HepG2 (cell line): ENCODE data around the gene MAVS. TPM values are rescaled to one million over a fixed set of nuclear protein-coding genes. Genes with fewer than 3 reads are reported as not detected.

Source experiments
- BRCA1 ChIP-seq: sonication (generic); formaldehyde crosslinking; IDR thresholded peaks from 2 replicates; pipeline ENCODE4 v1.4.0; 2020; ENCODE audit warnings: missing genetic modification reagents
- EP300 ChIP-seq, 3 experiments: sonication (generic) in 1 of 3; formaldehyde crosslinking in 1 of 3; IDR thresholded peaks; 2 replicates each; pipeline versions ENCODE4 v1.5.1 to v1.6.1; 2011 to 2020; ENCODE audit warnings: low read depth in 2 of 3, low read length in 2 of 3, borderline replicate concordance in 1 of 3, improper control_type of control experiment in 1 of 3, mild to moderate bottlenecking in 1 of 3, missing genetic modification reagents in 1 of 3, moderate library complexity in 1 of 3
- FOXP1 ChIP-seq, 2 experiments: fragments of 450-650 bp in 1 of 2; IDR thresholded peaks; 2 replicates each; pipeline ENCODE4 v1.6.1; 2017 to 2018; ENCODE audit warnings: antibody characterized with exemption in 1 of 2
- HNF4A ChIP-seq: sonication (generic); formaldehyde crosslinking; IDR thresholded peaks from 2 replicates; pipeline ENCODE4 v1.4.0; 2020; ENCODE audit warnings: missing genetic modification reagents
- IRF2 ChIP-seq: IDR thresholded peaks from 2 replicates; pipeline ENCODE4 v1.6.1; 2018; ENCODE audit warnings: missing genetic modification reagents, missing compliant biosample characterization
- KDM1A ChIP-seq: IDR thresholded peaks from 2 replicates; pipeline ENCODE4 v1.6.1; 2016; ENCODE audit warnings: missing compliant biosample characterization
- LCORL ChIP-seq, 2 experiments: fragments of 450-650 bp in 1 of 2; sonication (generic) in 1 of 2; formaldehyde crosslinking in 1 of 2; IDR thresholded peaks; 2 replicates each; pipeline versions ENCODE4 v1.5.0 to v1.6.1; 2017 to 2020; ENCODE audit warnings: antibody characterized with exemption in 1 of 2, missing genetic modification reagents in 1 of 2
- PLRG1 ChIP-seq: fragments of 450-650 bp; conservative IDR thresholded peaks from 2 replicates; pipeline ENCODE4 v1.6.1; 2016
- PPARG ChIP-seq: conservative IDR thresholded peaks from 2 replicates; pipeline ENCODE4 v1.6.1; 2016; ENCODE audit warnings: missing biosample characterization, missing genetic modification reagents
- RARA ChIP-seq: IDR thresholded peaks from 2 replicates; pipeline ENCODE4 v1.6.1; 2016; ENCODE audit warnings: missing genetic modification reagents, missing compliant biosample characterization
- ZC3H4 ChIP-seq: sonication (generic); formaldehyde crosslinking; IDR thresholded peaks from 2 replicates; pipeline ENCODE4 v1.4.0; 2020; ENCODE audit warnings: missing genetic modification reagents, borderline replicate concordance
- ZFP36L2 ChIP-seq: sonication (generic); formaldehyde crosslinking; IDR thresholded peaks from 2 replicates; pipeline ENCODE4 v1.4.0; 2020; ENCODE audit warnings: missing genetic modification reagents
- ZNF121 ChIP-seq: sonication (generic); formaldehyde crosslinking; IDR thresholded peaks from 2 replicates; pipeline ENCODE4 v1.5.0; 2020; ENCODE audit warnings: mild to moderate bottlenecking, missing genetic modification reagents
- ZNF3 ChIP-seq: IDR thresholded peaks from 2 replicates; pipeline ENCODE4 v1.7.0; 2017; ENCODE audit warnings: inconsistent platforms
- ZNF577 ChIP-seq: sonication (generic); formaldehyde crosslinking; IDR thresholded peaks from 2 replicates; pipeline ENCODE4 v1.4.0; 2020; ENCODE audit warnings: mild to moderate bottlenecking, low read depth, missing genetic modification reagents, borderline replicate concordance
- ZNF724P ChIP-seq: sonication (generic); formaldehyde crosslinking; IDR thresholded peaks from 2 replicates; pipeline ENCODE4 v1.8.0; 2022; ENCODE audit warnings: missing genetic modification reagents, borderline replicate concordance
- ZSCAN20 ChIP-seq: sonication (generic); formaldehyde crosslinking; IDR thresholded peaks from 2 replicates; pipeline ENCODE4 v1.4.0; 2020; ENCODE audit warnings: missing genetic modification reagents, mild to moderate bottlenecking, borderline replicate concordance
- polyA plus RNA-seq, 8 experiments: library from polyadenylated mRNA; depleted of rRNA in 3 of 8; stranded (reverse) in 7 of 8; unstranded in 1 of 8; fragments of >200 nt; fragmentation: Illumina TruSeq in 4 of 8; extraction: Trizol in 4 of 8; gene quantifications; 2 replicates each; pipeline versions ENCODE4 v1.2.1 to v1.2.3, GENCODE V29; 2011 to 2016; ENCODE audit warnings: low read depth in 4 of 8, missing spikeins in 1 of 8, mixed read lengths in 1 of 8; ENCODE audit not compliant: insufficient read depth in 1 of 8
- total RNA-seq, 5 experiments: library from RNA; depleted of rRNA; stranded (reverse); fragments of >200 nt; fragmentation: Illumina TruSeq; extraction: Trizol; gene quantifications; 2 replicates each; pipeline ENCODE4 v1.2.3, GENCODE V29; 2016; ENCODE audit warnings: low read depth in 1 of 5
- TF ChIP-seq, protein P1 (sequence below): sonication (generic); formaldehyde crosslinking; IDR thresholded peaks from 2 replicates; pipeline ENCODE4 v1.8.0; 2022; ENCODE audit warnings: missing genetic modification reagents, mild to moderate bottlenecking, borderline replicate concordance
- TF ChIP-seq, protein P2 (sequence below): sonication (generic); formaldehyde crosslinking; IDR thresholded peaks from 2 replicates; pipeline ENCODE4 v1.5.0; 2020; ENCODE audit warnings: mild to moderate bottlenecking, missing genetic modification reagents
- TF ChIP-seq, protein P3 (sequence below): sonication (generic); formaldehyde crosslinking; IDR thresholded peaks from 2 replicates; pipeline ENCODE4 v1.4.0; 2020; ENCODE audit warnings: missing genetic modification reagents, borderline replicate concordance
- TF ChIP-seq, protein P4 (sequence below): sonication (generic); formaldehyde crosslinking; IDR thresholded peaks from 2 replicates; pipeline ENCODE4 v1.8.1; 2023; ENCODE audit warnings: missing genetic modification reagents, inconsistent platforms, borderline replicate concordance
- TF ChIP-seq, protein P5 (sequence below): sonication (generic); formaldehyde crosslinking; IDR thresholded peaks from 2 replicates; pipeline ENCODE4 v1.4.0; 2020; ENCODE audit warnings: missing genetic modification reagents

The MAVS gene
- total and polyA plus RNA-seq, 2 of the 13 experiments (the other 11 are each of a cell fraction or from before 2014, with no cell fraction given) = 27.3 to 36.6 TPM

DNA sequence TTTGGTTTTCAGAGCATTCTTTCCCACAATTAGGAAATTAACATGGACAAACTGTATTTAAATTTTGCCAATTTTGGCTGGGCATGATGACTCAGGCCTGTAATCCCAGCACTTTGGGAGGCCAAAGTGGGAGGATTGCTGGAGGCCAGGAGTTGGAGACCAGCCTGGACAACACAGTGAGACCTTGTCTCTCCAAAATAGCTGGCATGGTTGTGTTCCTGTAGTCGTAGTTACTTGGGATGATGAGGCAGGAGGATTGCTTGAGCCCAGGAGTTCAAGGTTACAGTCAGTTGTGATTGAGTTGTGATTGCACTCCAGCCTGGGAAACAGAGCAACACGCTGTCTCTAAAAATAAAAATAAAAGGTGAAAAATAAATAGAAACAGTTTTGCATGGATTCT is 57.6 kb downstream of the MAVS start (continued):
- TF ChIP-seq ZNF577 (CRISPR knock-in tag) = no peak
- TF ChIP-seq ZNF121 = peak; percentile 99
- TF ChIP-seq KDM1A = peak; percentile 81
- TF ChIP-seq LCORL (IDR thresholded peaks at IDR 0.05) = no peak
- peak; percentile 44; the same call in 1 of the 2 replicates for TF ChIP-seq LCORL (CRISPR knock-in tag; IDR thresholded peaks at IDR 0.05)
- TF ChIP-seq, protein P1, sequence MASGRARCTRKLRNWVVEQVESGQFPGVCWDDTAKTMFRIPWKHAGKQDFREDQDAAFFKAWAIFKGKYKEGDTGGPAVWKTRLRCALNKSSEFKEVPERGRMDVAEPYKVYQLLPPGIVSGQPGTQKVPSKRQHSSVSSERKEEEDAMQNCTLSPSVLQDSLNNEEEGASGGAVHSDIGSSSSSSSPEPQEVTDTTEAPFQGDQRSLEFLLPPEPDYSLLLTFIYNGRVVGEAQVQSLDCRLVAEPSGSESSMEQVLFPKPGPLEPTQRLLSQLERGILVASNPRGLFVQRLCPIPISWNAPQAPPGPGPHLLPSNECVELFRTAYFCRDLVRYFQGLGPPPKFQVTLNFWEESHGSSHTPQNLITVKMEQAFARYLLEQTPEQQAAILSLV (CRISPR knock-in tag) = no peak
- TF ChIP-seq PPARG (CRISPR knock-in tag) = no peak
- TF ChIP-seq ZFP36L2 (CRISPR knock-in tag) = no peak
- no peak for TF ChIP-seq ZC3H4 (CRISPR knock-in tag)
- TF ChIP-seq RARA (CRISPR knock-in tag) = peak; percentile 68
- TF ChIP-seq, protein P2, sequence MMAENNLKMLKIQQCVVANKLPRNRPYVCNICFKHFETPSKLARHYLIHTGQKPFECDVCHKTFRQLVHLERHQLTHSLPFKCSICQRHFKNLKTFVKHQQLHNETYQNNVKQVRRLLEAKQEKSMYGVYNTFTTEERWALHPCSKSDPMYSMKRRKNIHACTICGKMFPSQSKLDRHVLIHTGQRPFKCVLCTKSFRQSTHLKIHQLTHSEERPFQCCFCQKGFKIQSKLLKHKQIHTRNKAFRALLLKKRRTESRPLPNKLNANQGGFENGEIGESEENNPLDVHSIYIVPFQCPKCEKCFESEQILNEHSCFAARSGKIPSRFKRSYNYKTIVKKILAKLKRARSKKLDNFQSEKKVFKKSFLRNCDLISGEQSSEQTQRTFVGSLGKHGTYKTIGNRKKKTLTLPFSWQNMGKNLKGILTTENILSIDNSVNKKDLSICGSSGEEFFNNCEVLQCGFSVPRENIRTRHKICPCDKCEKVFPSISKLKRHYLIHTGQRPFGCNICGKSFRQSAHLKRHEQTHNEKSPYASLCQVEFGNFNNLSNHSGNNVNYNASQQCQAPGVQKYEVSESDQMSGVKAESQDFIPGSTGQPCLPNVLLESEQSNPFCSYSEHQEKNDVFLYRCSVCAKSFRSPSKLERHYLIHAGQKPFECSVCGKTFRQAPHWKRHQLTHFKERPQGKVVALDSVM (CRISPR knock-in tag) = peak; percentile 98
- TF ChIP-seq, protein P3, sequence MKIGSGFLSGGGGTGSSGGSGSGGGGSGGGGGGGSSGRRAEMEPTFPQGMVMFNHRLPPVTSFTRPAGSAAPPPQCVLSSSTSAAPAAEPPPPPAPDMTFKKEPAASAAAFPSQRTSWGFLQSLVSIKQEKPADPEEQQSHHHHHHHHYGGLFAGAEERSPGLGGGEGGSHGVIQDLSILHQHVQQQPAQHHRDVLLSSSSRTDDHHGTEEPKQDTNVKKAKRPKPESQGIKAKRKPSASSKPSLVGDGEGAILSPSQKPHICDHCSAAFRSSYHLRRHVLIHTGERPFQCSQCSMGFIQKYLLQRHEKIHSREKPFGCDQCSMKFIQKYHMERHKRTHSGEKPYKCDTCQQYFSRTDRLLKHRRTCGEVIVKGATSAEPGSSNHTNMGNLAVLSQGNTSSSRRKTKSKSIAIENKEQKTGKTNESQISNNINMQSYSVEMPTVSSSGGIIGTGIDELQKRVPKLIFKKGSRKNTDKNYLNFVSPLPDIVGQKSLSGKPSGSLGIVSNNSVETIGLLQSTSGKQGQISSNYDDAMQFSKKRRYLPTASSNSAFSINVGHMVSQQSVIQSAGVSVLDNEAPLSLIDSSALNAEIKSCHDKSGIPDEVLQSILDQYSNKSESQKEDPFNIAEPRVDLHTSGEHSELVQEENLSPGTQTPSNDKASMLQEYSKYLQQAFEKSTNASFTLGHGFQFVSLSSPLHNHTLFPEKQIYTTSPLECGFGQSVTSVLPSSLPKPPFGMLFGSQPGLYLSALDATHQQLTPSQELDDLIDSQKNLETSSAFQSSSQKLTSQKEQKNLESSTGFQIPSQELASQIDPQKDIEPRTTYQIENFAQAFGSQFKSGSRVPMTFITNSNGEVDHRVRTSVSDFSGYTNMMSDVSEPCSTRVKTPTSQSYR (CRISPR knock-in tag) = 0 out of 2 replicates have a peak, but pooled peaks have one; percentile 14
- TF ChIP-seq FOXP1 (IDR thresholded peaks at IDR 0.05) = no peak
- peak; percentile 42; the same call in 1 of the 2 replicates for TF ChIP-seq FOXP1 (CRISPR knock-in tag; IDR thresholded peaks at IDR 0.05)
- peak; percentile 50 for TF ChIP-seq HNF4A
- TF ChIP-seq ZNF3 (CRISPR knock-in tag) = 0 out of 2 replicates have a peak, but pooled peaks have one; percentile 48
- TF ChIP-seq, protein P4, sequence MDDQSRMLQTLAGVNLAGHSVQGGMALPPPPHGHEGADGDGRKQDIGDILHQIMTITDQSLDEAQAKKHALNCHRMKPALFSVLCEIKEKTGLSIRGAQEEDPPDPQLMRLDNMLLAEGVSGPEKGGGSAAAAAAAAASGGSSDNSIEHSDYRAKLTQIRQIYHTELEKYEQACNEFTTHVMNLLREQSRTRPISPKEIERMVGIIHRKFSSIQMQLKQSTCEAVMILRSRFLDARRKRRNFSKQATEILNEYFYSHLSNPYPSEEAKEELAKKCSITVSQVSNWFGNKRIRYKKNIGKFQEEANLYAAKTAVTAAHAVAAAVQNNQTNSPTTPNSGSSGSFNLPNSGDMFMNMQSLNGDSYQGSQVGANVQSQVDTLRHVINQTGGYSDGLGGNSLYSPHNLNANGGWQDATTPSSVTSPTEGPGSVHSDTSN (CRISPR knock-in tag) = no peak
- TF ChIP-seq IRF2 = 0 out of 2 replicates have a peak, but pooled peaks have one; percentile 53
- no peak for TF ChIP-seq ZNF724P (CRISPR knock-in tag)
- no peak for TF ChIP-seq PLRG1
- TF ChIP-seq, protein P5, sequence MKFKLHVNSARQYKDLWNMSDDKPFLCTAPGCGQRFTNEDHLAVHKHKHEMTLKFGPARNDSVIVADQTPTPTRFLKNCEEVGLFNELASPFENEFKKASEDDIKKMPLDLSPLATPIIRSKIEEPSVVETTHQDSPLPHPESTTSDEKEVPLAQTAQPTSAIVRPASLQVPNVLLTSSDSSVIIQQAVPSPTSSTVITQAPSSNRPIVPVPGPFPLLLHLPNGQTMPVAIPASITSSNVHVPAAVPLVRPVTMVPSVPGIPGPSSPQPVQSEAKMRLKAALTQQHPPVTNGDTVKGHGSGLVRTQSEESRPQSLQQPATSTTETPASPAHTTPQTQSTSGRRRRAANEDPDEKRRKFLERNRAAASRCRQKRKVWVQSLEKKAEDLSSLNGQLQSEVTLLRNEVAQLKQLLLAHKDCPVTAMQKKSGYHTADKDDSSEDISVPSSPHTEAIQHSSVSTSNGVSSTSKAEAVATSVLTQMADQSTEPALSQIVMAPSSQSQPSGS = no peak
- TF ChIP-seq EP300 (IDR thresholded peaks at IDR 0.05; ENCODE audit: low read depth in 2 of 2, low read length in 2 of 2) = 0 out of 4 replicates have a peak, but pooled peaks of 1 of the 2 experiments have one; percentile 38
- no peak for TF ChIP-seq EP300 (CRISPR knock-in tag; IDR thresholded peaks at IDR 0.05; ENCODE audit: borderline replicate concordance)
- no peak for TF ChIP-seq BRCA1 (CRISPR knock-in tag)
- TF ChIP-seq ZSCAN20 = no peak
